ENCODE results near the gene GOSR2. TPM values are rescaled to one million over a fixed set of nuclear protein-coding genes. Genes with fewer than 3 reads are reported as not detected.
A peak's percentile ranks its signal among the peaks of the same experiment; 100 is the strongest.

Gene GOSR2
- total RNA-seq (10 to 100 TPM; 35.0 to 47.0 (median 41.5) TPM), polyA plus RNA-seq (10 to 100 TPM; 21.6 to 30.9 (median 29.8) TPM)

GRCh38 chr17:46922804-46923635 is at the start of gene GOSR2:
TSS of gene GOSR2 (plus strand) at chr17:46923160. CDS start at chr17:46923193, 33 bp downstream.
- WGBS, 2 donors, result 0% methylated on average over 52 of the region's 52 CpGs
- peak within 1 kb of the TSS; percentile 85 to 94 (median 92) for H3K27ac ChIP-seq
- TF ChIP-seq CTCF (IDR thresholded peaks at IDR 0.05) (no peak), POLR2AphosphoS5 (IDR thresholded peaks at IDR 0.05) (peak; percentile 79 to 96 (median 88)), POLR2A (IDR thresholded peaks at IDR 0.05) (peak; percentile 75 to 87), EP300 (IDR thresholded peaks at IDR 0.05) (no peak)
- peak; percentile 91 for DNase-seq
- H3K27me3 ChIP-seq, result no peaks in the 10 kb centered on the region
- H3K4me1 ChIP-seq, result peaks cover 0 to 35% (median 26%) of the 10 kb centered on the region in 4 donors
- intact Hi-C loops (cut with DNase I), result no loop called here
- H3K36me3 ChIP-seq, result no peaks in the 10 kb centered on the region
- no peaks in the 10 kb centered on the region for H3K9me3 ChIP-seq
- peak within 1 kb of the TSS; percentile 72 to 98 (median 84) for H3K4me3 ChIP-seq

GRCh38 chr17:46873941-46874645 is 48.9 kb upstream of the GOSR2 start:
- no peaks in the 10 kb centered on the region for H3K27me3 ChIP-seq
- no peak for TF ChIP-seq POLR2A (IDR thresholded peaks at IDR 0.05)
- TF ChIP-seq POLR2AphosphoS5 (IDR thresholded peaks at IDR 0.05), result no peak
- intact Hi-C loops (cut with DNase I), result no loop called here
- H3K27ac ChIP-seq, result no peak overlapping the region
- H3K9me3 ChIP-seq, result no peaks in the 10 kb centered on the region
- no peak overlapping the region for H3K4me3 ChIP-seq
- DNase-seq, result no peak
- H3K4me1 ChIP-seq, result no peaks in the 10 kb centered on the region
- WGBS, 2 donors, result 70 to 79% methylated on average over 7 of the region's 7 CpGs
- no peaks in the 10 kb centered on the region for H3K36me3 ChIP-seq

- Histone ChIP-seq H3K4me3 (no peak overlapping the region), H3K4me1 (no peaks in the 10 kb centered on the region), H3K36me3 (no peaks in the 10 kb centered on the region), H3K9me3 (no peaks in the 10 kb centered on the region), H3K27ac (no peak overlapping the region), H3K27me3 (no peaks in the 10 kb centered on the region)
- intact Hi-C loops (cut with DNase I), result no loop called here
- 85 to 90% methylated on average over 16 of the region's 16 CpGs for WGBS, 2 donors
- DNase-seq, result no peak
- TF ChIP-seq POLR2AphosphoS5 (IDR thresholded peaks at IDR 0.05), result no peak
- TF ChIP-seq EP300 (IDR thresholded peaks at IDR 0.05), result no peak
- no peak for TF ChIP-seq CTCF (IDR thresholded peaks at IDR 0.05)
- no peak for TF ChIP-seq POLR2A (IDR thresholded peaks at IDR 0.05)
These were observed 48.1 kb upstream of the GOSR2 start for GRCh38 chr17:46874906-46875305.

- H3K27me3 ChIP-seq, result no peaks in the 10 kb centered on the region
- 73 to 85% methylated on average over 13 of the region's 13 CpGs for WGBS, 2 donors
- H3K27ac ChIP-seq, result no peak overlapping the region
- H3K4me1 ChIP-seq, result no peaks in the 10 kb centered on the region
- TF ChIP-seq EP300 (IDR thresholded peaks at IDR 0.05), result no peak
- TF ChIP-seq POLR2A (IDR thresholded peaks at IDR 0.05), result no peak
- TF ChIP-seq CTCF (IDR thresholded peaks at IDR 0.05), result no peak
- TF ChIP-seq POLR2AphosphoS5 (IDR thresholded peaks at IDR 0.05), result no peak
- H3K4me3 ChIP-seq, result no peak overlapping the region
- H3K9me3 ChIP-seq, result no peaks in the 10 kb centered on the region
- DNase-seq, result no peak
- H3K36me3 ChIP-seq, result no peaks in the 10 kb centered on the region
- intact Hi-C loops (cut with DNase I), result no loop called here
These were observed 47.1 kb upstream of the GOSR2 start for GRCh38 chr17:46875849-46876352.

- WGBS, 2 donors, result 40 to 71% methylated on average over 12 of the region's 12 CpGs
These were observed 46.5 kb upstream of the GOSR2 start for GRCh38 chr17:46876353-46876887.

More at GRCh38 chr17:46876353-46876887, 46.5 kb upstream of the GOSR2 start:
- Histone ChIP-seq H3K27ac (no peak overlapping the region), H3K4me1 (no peaks in the 10 kb centered on the region), H3K36me3 (no peaks in the 10 kb centered on the region), H3K27me3 (no peaks in the 10 kb centered on the region), H3K9me3 (no peaks in the 10 kb centered on the region), H3K4me3 (no peak overlapping the region)
- intact Hi-C loops (cut with DNase I), result no loop called here
- DNase-seq, result no peak
- TF ChIP-seq POLR2A (IDR thresholded peaks at IDR 0.05), result no peak
- TF ChIP-seq CTCF (IDR thresholded peaks at IDR 0.05), result peak in 1 of 4 experiments; percentile 23

All from sigmoid colon (tissue), 7 donors.